ENCODE results near the gene CYP27B1. TPM values are rescaled to one million over a fixed set of nuclear protein-coding genes. Genes with fewer than 3 reads are reported as not detected.

Gene CYP27B1
- total and polyA plus RNA-seq, 9 of the 15 experiments (the other 6 are each of a cell fraction or from before 2014, with no cell fraction given), result 0.18 to 4.2 (median 1.8) TPM

DNA sequence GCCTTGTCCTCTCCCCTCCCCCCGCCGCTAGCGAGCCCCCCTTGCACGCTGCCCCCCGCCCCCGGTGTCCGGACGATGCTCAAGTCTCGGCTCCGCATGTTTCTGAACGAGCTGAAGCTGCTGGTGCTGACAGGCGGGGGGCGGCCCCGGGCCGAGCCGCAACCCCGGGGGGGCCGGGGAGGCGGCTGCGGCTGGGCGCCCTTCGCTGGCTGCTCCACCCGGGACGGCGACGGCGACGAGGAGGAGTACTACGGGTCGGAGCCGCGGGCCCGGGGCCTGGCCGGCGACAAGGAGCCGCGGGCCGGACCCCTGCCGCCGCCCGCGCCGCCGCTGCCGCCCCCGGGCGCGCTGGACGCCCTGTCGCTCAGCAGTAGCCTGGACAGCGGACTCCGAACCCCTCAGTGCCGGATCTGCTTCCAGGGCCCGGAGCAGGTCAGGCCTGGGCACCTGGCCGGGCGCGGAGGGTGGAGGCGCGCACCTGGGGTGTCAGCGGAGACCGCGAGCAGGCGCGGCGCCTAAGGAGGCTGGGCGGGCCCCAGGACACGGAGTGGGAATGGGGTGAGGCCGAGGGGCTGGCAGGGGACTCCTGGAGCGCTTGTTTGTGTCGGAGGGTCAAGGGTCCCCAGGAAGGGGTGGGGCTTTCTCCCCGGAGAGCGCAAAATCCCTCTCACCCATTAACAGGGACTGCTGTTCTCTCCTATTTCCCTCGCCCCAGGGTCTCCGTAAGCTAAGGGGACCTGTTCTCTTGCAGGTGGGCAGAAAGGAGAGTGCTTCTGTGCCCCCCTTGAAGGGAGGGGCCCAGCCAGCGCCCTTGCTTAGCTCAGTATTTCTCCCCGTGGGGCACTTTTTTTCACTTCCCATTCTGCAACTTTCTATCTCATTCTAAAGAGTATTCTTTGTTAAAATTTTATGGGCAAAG is 11.2 kb downstream of the CYP27B1 start:
- ChIA-PET CTCF (ENCODE audit: low intra/inter-chr PET ratio) (interaction anchor here (1.5 kb wide), 1 partner anchor 150 kb away, joined by 10 read pairs; no protein-coding TSS in a partner anchor), POLR2A (interaction anchor here (0.6 to 2.3 kb wide), 3 partner anchors 12 to 118 kb away, joined by 3 to 26 read pairs (median 3); partner anchors contain the start of gene CYP27B1)
- Histone ChIP-seq H2AFZ (ENCODE audit: low read depth, low read length) (peak overlapping the region; percentile 68), H3K9me1 (ENCODE audit: control insufficient read depth, insufficient read depth, low read length) (no peaks in the 10 kb centered on the region), H3K9me3 (replicated peaks; ENCODE audit: control insufficient read depth, insufficient read depth, low read depth, low read length) (no peaks in the 10 kb centered on the region), H3K79me2 (ENCODE audit: control insufficient read depth, insufficient read depth, low read length) (peaks cover 29% of the 10 kb centered on the region), H3K27me3 (ENCODE audit: control insufficient read depth in 2 of 2, insufficient read depth in 2 of 2, low read length in 2 of 2) (no peaks in the 10 kb centered on the region), H4K20me1 (replicated peaks; ENCODE audit: control insufficient read depth, insufficient read depth, low read length) (no peaks in the 10 kb centered on the region), H3K27ac (ENCODE audit: extremely low read depth, low read depth, low read length) (peak overlapping the region; percentile 12; the same call in 1 of the 3 replicates), H3K9ac (ENCODE audit: insufficient read depth in 1 of 2, low read depth in 2 of 2, low read length in 2 of 2) (peak overlapping the region; percentile 62 to 90), H3K4me1 (replicated peaks in 1 of 2; ENCODE audit: control insufficient read depth in 2 of 2, insufficient read depth in 2 of 2, low read length in 2 of 2) (peaks cover 35 to 40% of the 10 kb centered on the region in 2 experiments), H3K36me3 (ENCODE audit: control insufficient read depth, insufficient read depth, low read length) (peaks cover 24% of the 10 kb centered on the region), H3K4me2 (ENCODE audit: insufficient read depth, low read length) (peak overlapping the region; percentile 81), H3K4me3 (peak overlapping the region; percentile 50)
- intact Hi-C loops (cut with micrococcal nuclease), result loop anchor here (1.0 kb wide), 1 partner anchor 150 kb away; no protein-coding TSS in a partner anchor
- in situ Hi-C loops (cut with MboI), result no loop called here
- FAIRE-seq, result no peak
- no peak; the same call in 2 of the 3 replicates for ATAC-seq
- BruUV-seq (replicated peaks), result no TSS peak
- 4% methylated on average over 41 of the region's 76 CpGs for WGBS (ENCODE audit: insufficient coverage, low coverage, missing lambda C conversion rate)
- DNase-seq (ENCODE audit: extremely low read depth in 1 of 4, low spot score in 3 of 4), result peak; percentile 44 to 60 (median 54)
- TF ChIP-seq NRF1 (conservative IDR thresholded peaks at IDR 0.05 in 1 of 2, IDR thresholded peaks at IDR 0.05 in 1 of 2), result peak; percentile 36 to 50; a peak in 2 of 4 replicates
- TF ChIP-seq, protein P1, sequence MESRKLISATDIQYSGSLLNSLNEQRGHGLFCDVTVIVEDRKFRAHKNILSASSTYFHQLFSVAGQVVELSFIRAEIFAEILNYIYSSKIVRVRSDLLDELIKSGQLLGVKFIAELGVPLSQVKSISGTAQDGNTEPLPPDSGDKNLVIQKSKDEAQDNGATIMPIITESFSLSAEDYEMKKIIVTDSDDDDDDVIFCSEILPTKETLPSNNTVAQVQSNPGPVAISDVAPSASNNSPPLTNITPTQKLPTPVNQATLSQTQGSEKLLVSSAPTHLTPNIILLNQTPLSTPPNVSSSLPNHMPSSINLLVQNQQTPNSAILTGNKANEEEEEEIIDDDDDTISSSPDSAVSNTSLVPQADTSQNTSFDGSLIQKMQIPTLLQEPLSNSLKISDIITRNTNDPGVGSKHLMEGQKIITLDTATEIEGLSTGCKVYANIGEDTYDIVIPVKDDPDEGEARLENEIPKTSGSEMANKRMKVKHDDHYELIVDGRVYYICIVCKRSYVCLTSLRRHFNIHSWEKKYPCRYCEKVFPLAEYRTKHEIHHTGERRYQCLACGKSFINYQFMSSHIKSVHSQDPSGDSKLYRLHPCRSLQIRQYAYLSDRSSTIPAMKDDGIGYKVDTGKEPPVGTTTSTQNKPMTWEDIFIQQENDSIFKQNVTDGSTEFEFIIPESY (CRISPR knock-in tag; IDR thresholded peaks at IDR 0.05), result no peak
- 0 out of 2 replicates have a peak, but pooled peaks have one; percentile 16 for TF ChIP-seq FOSL1 (tag; conservative IDR thresholded peaks at IDR 0.05)
- 0 out of 2 replicates have a peak, but pooled peaks have one; percentile 34 for TF ChIP-seq ZFX (CRISPR knock-in tag; IDR thresholded peaks at IDR 0.05)
- no peak for TF ChIP-seq NR2C2 (CRISPR knock-in tag; IDR thresholded peaks at IDR 0.05)
- TF ChIP-seq NR2C2 (tag; IDR thresholded peaks at IDR 0.05), result peak; percentile 45; the same call in 1 of the 2 replicates
- peak; percentile 81 for TF ChIP-seq GATAD2B (IDR thresholded peaks at IDR 0.05; ENCODE audit: borderline replicate concordance)
- TF ChIP-seq HMGN3 (IDR thresholded peaks at IDR 0.05; ENCODE audit: borderline replicate concordance, extremely low read depth, insufficient read length, low read depth, low read length), result peak; percentile 51
- TF ChIP-seq MAZ (CRISPR knock-in tag; conservative IDR thresholded peaks at IDR 0.05 in 1 of 2, IDR thresholded peaks at IDR 0.05 in 1 of 2), result 0 out of 4 replicates have a peak, but pooled peaks of 1 of the 2 experiments have one; percentile 33
- TF ChIP-seq, protein P2, sequence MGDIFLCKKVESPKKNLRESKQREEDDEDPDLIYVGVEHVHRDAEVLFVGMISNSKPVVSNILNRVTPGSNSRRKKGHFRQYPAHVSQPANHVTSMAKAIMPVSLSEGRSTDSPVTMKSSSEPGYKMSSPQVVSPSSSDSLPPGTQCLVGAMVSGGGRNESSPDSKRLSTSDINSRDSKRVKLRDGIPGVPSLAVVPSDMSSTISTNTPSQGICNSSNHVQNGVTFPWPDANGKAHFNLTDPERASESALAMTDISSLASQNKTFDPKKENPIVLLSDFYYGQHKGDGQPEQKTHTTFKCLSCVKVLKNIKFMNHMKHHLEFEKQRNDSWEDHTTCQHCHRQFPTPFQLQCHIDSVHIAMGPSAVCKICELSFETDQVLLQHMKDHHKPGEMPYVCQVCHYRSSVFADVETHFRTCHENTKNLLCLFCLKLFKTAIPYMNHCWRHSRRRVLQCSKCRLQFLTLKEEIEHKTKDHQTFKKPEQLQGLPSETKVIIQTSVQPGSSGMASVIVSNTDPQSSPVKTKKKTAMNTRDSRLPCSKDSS (IDR thresholded peaks at IDR 0.05; ENCODE audit: low read depth, partially characterized antibody), result no peak
- TF ChIP-seq RBFOX2 (IDR thresholded peaks at IDR 0.05; ENCODE audit: low read depth, low read length), result peak; percentile 38; the same call in 1 of the 2 replicates
- no peak for TF ChIP-seq ZNF143 (CRISPR knock-in tag; IDR thresholded peaks at IDR 0.05)
- TF ChIP-seq NR2C1 (IDR thresholded peaks at IDR 0.05), result no peak
- TF ChIP-seq NR2C1 (tag; IDR thresholded peaks at IDR 0.05), result 0 out of 2 replicates have a peak, but pooled peaks have one; percentile 24
- no peak for TF ChIP-seq LCOR (CRISPR knock-in tag; IDR thresholded peaks at IDR 0.05)
- TF ChIP-seq, protein P3, sequence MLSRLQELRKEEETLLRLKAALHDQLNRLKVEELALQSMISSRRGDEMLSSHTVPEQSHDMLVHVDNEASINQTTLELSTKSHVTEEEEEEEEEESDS (CRISPR knock-in tag; IDR thresholded peaks at IDR 0.05), result no peak
